B cell (primary cell): Measurements from ENCODE around the gene TPP2. TPM values are rescaled to one million over a fixed set of nuclear protein-coding genes. Genes with fewer than 3 reads are reported as not detected.

ENCODE experiments used
- ATAC-seq: fragments of 200-7000 bp; cut with Tn5 transposase; one replicate; pipeline ENCODE4 v1.10.0; 2021; ENCODE audit warnings: low read depth, mild to moderate bottlenecking, moderate number of reproducible peaks, moderate library complexity
- CTCF ChIA-PET: fragments of 350-600 bp; sonication (Branson Sonifier 250); formaldehyde crosslinking; loops from one replicate; lab custom pipeline; 2021; ENCODE audit warnings: antibody characterized with exemption, inconsistent platforms; lab: Charles Lee
- POLR2A ChIA-PET: fragments of 350-600 bp; sonication (Branson Sonifier 250); formaldehyde crosslinking; loops from one replicate; lab custom pipeline; 2021; ENCODE audit warnings: antibody characterized with exemption; lab: Charles Lee
- DNase-seq: peaks from one replicate; pipeline ENCODE4 v3.0.0; 2013
- H2AFZ ChIP-seq: 2 replicates; pipeline ENCODE4 v1.6.1; 2012; ENCODE audit warnings: mild to moderate bottlenecking, low read depth, low read length; ENCODE audit not compliant: insufficient read depth, poor library complexity, severe bottlenecking
- H3K27ac ChIP-seq, 2 donors: 1 replicate in 1 of 2; 2 replicates in 1 of 2; pipeline ENCODE4 v1.5.1; 2012 to 2013; ENCODE audit warnings: low read length in 2 of 2, mild to moderate bottlenecking in 2 of 2, moderate library complexity in 1 of 2
- H3K27me3 ChIP-seq, 4 experiments: fragments of 200-600 bp in 1 of 4; sonication (generic) in 1 of 4; replicated peaks in 1 of 4; 1 replicate in 2 of 4; 2 replicates in 2 of 4; pipeline versions ENCODE4 v1.6.1 to v1.7.0; 2013 to 2016; ENCODE audit warnings: low read length in 3 of 4, mild to moderate bottlenecking in 2 of 4, mixed read lengths in 1 of 4, moderate library complexity in 1 of 4; ENCODE audit not compliant: insufficient read depth in 4 of 4, control insufficient read depth in 3 of 4; ENCODE audit errors: control extremely low read depth in 1 of 4
- H3K36me3 ChIP-seq, 2 experiments: replicated peaks in 1 of 2; 1 replicate in 1 of 2; 2 replicates in 1 of 2; pipeline versions ENCODE4 v1.6.1 to v1.7.1; 2013; ENCODE audit warnings: low read length in 1 of 2; ENCODE audit not compliant: insufficient read depth in 2 of 2, control insufficient read depth in 1 of 2; ENCODE audit errors: control extremely low read depth in 1 of 2, extremely low read depth in 1 of 2
- H3K4me1 ChIP-seq, 2 donors: fragments of 200-600 bp in 1 of 2; sonication (generic) in 1 of 2; 1 replicate in 1 of 2; 2 replicates in 1 of 2; pipeline versions ENCODE4 v1.5.1 to v1.6.1; 2013 to 2017; ENCODE audit warnings: low read length in 2 of 2; ENCODE audit not compliant: control insufficient read depth in 2 of 2, insufficient read depth in 2 of 2
- H3K4me2 ChIP-seq: replicated peaks from 2 replicates; pipeline ENCODE3; 2012; ENCODE audit warnings: mild to moderate bottlenecking, low read depth, low read length; ENCODE audit not compliant: poor library complexity, severe bottlenecking
- H3K4me3 ChIP-seq, 5 experiments: fragments of 200-600 bp in 1 of 5; sonication (generic) in 1 of 5; 1 replicate in 3 of 5; 2 replicates in 2 of 5; pipeline versions ENCODE4 v1.5.1 to v1.7.0; 2011 to 2016; ENCODE audit warnings: low read length in 4 of 5, mild to moderate bottlenecking in 4 of 5, low read depth in 2 of 5, control low read depth in 1 of 5, moderate library complexity in 1 of 5; ENCODE audit not compliant: insufficient read depth in 1 of 5; ENCODE audit errors: control extremely low read depth in 1 of 5, extremely low read depth in 1 of 5
- H3K79me2 ChIP-seq: fragments of 200-600 bp; sonication (generic); one replicate; pipeline ENCODE4 v1.6.0; 2016; ENCODE audit warnings: low read length; ENCODE audit not compliant: control insufficient read depth, insufficient read depth
- H3K9ac ChIP-seq: fragments of 200-600 bp; sonication (generic); 2 replicates; pipeline ENCODE4 v1.6.1; 2017; ENCODE audit warnings: mild to moderate bottlenecking, low read length, moderate library complexity
- H3K9me3 ChIP-seq, 3 donors: one replicate each; pipeline versions ENCODE4 v1.6.1 to v1.7.1; 2013; ENCODE audit warnings: low read length in 2 of 3; ENCODE audit not compliant: control insufficient read depth in 2 of 3, insufficient read depth in 1 of 3; ENCODE audit errors: control extremely low read depth in 1 of 3
- H4K20me1 ChIP-seq: 2 replicates; pipeline ENCODE4 v1.6.0; 2012; ENCODE audit warnings: mild to moderate bottlenecking, low read length; ENCODE audit not compliant: insufficient read depth, control insufficient read depth, poor library complexity, severe bottlenecking
- H3K27ac Mint-ChIP-seq: one replicate; pipeline ENCODE4 v1.8.0; 2021; ENCODE audit warnings: mixed read lengths
- H3K27me3 Mint-ChIP-seq: one replicate; pipeline ENCODE4 v1.8.0; 2021; ENCODE audit warnings: mixed read lengths
- H3K4me1 Mint-ChIP-seq: one replicate; pipeline ENCODE4 v1.8.0; 2021; ENCODE audit warnings: mixed read lengths
- H3K4me3 Mint-ChIP-seq: one replicate; pipeline ENCODE4 v1.8.0; 2021; ENCODE audit warnings: mixed read lengths
- H3K9me3 Mint-ChIP-seq: one replicate; pipeline ENCODE4 v1.8.0; 2022; ENCODE audit warnings: mixed read lengths; ENCODE audit not compliant: insufficient read depth
- EZH2 ChIP-seq: IDR thresholded peaks from 2 replicates; pipeline ENCODE4 v1.6.1; 2012; ENCODE audit warnings: borderline replicate concordance, low read depth, mild to moderate bottlenecking, moderate library complexity, low read length; ENCODE audit not compliant: insufficient read depth, poor library complexity, severe bottlenecking
- WGBS: methylation state at CpG from one replicate; pipeline ENCODE4 v1.1.5; 2013; ENCODE audit warnings: missing lambda C conversion rate; ENCODE audit not compliant: insufficient coverage; 5-methylcytosine and 5-hydroxymethylcytosine counted together
- intact Hi-C: fragments of 100-400 bp; cut with micrococcal nuclease; formaldehyde crosslinking; loops from one replicate; pipeline ENCODE4 v1.10.0; 2022
- polyA plus RNA-seq: library from polyadenylated mRNA; depleted of rRNA; stranded (reverse); fragments of >200 nt; gene quantifications from 2 replicates; pipeline ENCODE4 v1.2.3, GENCODE V29; 2012
- total RNA-seq, 2 donors: library from RNA; stranded (reverse); fragments of 120-200 nt in 1 of 2; gene quantifications; 1 replicate in 1 of 2; 2 replicates in 1 of 2; pipeline versions ENCODE4 v1.2.3 to v1.2.4, GENCODE V29; 2013 to 2022
- TF ChIP-seq, protein P1 (sequence below): fragments of 200-600 bp; IDR thresholded peaks from one replicate; pipeline ENCODE4 v1.8.0; 2022; ENCODE audit warnings: antibody characterized with exemption, mild to moderate bottlenecking

The TPP2 gene
- total and polyA plus RNA-seq, 2 donors (not counting 1 experiment from before 2014, with no cell fraction given): 22.1 to 51.1 TPM

DNA sequence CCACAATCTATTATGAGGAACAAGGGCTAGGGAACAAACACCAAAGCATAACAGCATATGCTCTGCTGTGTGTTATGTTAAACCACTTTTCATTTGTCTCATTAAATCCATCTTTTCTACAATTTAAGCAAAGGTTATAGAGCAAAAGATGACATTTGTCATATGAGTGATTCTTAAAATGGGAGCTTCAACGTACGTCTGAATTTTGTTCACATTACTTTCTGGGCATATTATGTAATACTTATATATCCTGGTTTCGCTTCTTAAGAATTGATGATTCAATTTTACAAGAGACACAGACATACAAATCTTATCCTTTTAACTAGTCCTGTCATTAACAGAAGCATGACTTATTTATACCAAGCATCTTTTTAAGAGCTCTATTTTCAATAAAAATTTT is 3.3 kb upstream of the TPP2 start:
- intact Hi-C loops: no loop called here
- Histone ChIP-seq H3K4me2 (no peak overlapping the region), H3K4me3 (no peak overlapping the region), H3K79me2 (peaks cover 26% of the 10 kb centered on the region), H3K27ac (no peak overlapping the region), H2AFZ (no peak overlapping the region), H3K9me3 (no peaks in the 10 kb centered on the region), H3K27me3 (no peaks in the 10 kb centered on the region), H3K4me1 (peaks cover 17 to 19% of the 10 kb centered on the region in 2 donors), H4K20me1 (peaks cover 5% of the 10 kb centered on the region), H3K9ac (no peak overlapping the region), H3K36me3 (no peaks in the 10 kb centered on the region)
- CTCF ChIA-PET: interaction anchor here (1.0 to 5.6 kb wide), 5 partner anchors 9 to 254 kb away, joined by 3 to 63 read pairs (median 5); partner anchors contain the start of gene ERCC5
- no peak for DNase-seq
- Mint-ChIP-seq H3K27ac (peak overlapping the region; percentile 26), H3K27me3 (no peaks in the 10 kb centered on the region), H3K4me3 (no peak overlapping the region), H3K4me1 (peaks cover 37% of the 10 kb centered on the region), H3K9me3 (no peaks in the 10 kb centered on the region)
- WGBS: no CpG with 5 or more reads among the region's 3 CpGs
- POLR2A ChIA-PET: interaction anchor here (5.7 kb wide), 1 partner anchor 252 kb away, joined by 116 read pairs; the partner anchor contains the start of gene ERCC5
- TF ChIP-seq, protein P1, sequence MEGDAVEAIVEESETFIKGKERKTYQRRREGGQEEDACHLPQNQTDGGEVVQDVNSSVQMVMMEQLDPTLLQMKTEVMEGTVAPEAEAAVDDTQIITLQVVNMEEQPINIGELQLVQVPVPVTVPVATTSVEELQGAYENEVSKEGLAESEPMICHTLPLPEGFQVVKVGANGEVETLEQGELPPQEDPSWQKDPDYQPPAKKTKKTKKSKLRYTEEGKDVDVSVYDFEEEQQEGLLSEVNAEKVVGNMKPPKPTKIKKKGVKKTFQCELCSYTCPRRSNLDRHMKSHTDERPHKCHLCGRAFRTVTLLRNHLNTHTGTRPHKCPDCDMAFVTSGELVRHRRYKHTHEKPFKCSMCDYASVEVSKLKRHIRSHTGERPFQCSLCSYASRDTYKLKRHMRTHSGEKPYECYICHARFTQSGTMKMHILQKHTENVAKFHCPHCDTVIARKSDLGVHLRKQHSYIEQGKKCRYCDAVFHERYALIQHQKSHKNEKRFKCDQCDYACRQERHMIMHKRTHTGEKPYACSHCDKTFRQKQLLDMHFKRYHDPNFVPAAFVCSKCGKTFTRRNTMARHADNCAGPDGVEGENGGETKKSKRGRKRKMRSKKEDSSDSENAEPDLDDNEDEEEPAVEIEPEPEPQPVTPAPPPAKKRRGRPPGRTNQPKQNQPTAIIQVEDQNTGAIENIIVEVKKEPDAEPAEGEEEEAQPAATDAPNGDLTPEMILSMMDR: no peak
- TF ChIP-seq EZH2: no peak
- no peak for ATAC-seq
